Fibroblast of upper back skin (primary cell): Measurements from ENCODE around the gene EIF5A.
"Not testable (repeated sequence)": the region's sequence is repeated elsewhere in the genome, so short reads cannot be mapped to it uniquely, and the experiment has no call there.

ENCODE experiments used
- DNase-seq: peaks from one replicate; pipeline ENCODE4 v3.0.0-alpha.2; 2013

EIF5A gene

DNA sequence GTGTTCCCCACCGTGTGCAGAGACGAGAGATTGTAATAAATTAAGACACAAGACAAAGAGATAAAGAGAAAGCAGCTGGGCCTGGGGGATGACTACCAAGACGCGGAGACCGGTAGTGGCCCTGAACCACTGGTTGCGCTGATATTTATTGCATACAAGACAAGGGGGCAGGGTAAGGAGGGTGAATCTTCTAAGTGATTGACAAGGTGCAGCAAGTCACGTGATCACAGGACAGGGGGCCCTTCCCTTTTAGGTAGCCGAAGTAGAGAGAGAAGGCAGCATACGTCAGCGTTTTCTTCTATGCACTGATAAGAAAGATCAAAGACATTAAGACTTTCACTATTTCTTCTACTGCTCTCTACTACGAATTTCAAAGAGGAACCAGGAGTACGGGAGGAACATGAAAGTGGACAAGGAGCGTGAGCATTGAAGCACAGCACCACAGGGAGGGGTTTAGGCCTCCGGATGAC lies 25.2 kb downstream of the EIF5A start:
- not testable (repeated sequence) for DNase-seq

DNA sequence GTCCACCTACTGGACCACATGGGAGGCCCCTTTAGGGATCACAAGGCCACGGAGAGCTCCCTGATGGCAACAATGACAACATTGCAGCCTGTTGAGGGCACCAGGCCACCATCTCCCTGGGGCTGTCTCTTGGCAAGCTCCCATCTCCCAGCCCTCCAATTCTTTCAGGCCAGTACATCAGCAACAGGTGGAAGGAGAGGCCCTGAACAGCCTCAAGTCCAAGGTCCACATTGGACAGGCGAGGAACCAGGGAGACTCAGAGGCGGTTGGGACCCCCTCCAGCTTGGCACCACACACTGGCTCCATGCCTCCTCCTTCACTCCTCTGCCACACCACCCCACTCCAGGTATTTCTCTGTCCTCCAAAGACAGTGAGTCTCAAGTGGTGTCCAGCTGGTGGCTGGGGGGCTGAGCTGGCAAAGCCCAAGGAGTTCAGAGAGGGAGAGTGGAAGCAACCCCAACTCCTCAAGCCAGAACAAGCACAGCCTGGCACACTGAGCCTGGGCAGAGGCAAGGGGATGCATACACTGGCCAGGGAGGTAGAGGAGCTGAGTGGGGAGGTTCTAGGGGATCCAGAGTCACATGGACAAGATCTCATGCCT lies 27.6 kb downstream of the EIF5A start:
- no peak for DNase-seq

DNA sequence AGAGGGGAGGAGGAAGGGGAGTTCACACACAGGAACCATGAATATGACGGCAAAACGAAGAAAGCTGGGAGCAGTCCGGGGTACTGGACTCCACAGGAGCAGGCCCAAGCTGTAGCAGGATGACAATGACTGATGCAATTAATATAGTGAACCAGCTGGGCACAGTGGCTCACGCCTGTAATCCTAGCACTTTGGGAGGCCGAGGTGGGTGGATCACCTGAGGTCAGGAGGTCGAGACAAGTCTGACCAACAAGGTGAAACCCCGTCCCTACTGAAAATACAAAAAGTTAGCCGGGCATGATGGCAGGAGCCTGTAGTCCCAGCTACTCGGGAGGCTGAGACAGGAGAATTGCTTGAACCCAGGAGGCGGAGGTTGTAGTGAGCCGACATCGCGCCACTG lies 28.3 kb downstream of the EIF5A start:
- not testable (repeated sequence) for DNase-seq

DNA sequence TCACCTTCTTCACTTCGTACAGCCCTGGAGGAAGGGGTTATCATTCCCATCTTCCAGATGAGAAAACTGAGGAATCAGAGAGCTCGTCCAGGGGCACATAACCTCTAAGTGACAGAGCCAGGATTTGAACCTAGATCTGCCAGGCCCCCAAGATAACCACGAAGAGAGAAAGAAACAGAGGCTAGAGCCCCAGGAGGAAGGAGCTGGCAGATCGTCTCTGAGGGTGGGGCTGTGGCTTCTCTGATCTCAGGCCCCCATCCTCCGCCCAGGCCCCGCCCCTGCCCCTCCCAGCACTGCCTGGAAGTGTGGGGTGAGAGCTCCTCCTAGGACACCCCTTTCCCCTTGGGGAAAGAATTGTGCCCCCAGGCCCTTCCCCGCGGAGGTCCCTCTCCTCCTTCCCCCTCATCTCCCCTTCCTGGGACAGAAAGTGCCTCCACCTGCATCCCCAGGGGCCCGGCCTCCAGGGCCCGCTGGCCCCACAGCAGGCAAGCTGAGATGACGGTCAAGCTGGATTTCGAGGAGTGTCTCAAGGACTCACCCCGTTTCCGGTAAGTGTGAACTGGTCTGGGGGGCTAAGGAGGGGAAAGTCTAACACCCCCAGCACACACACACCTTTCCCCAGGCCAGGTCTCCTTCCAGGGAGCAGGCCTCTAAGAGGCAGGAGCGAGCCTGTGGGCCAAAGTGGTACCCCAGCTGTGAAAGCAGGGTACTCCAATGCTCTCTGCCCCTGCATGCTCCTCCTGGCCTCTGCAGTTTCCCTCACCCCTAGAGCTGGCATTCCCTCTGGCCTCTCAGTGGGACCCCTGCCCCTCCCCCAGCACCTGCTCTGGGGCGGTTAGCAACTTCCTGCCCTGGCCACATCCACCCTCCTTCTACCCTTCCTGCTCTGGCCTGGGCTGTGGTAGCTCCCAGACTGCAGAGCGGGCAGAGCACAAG lies 29.1 kb downstream of the EIF5A start, which contains the start of gene ACAP1:
TSS of gene ACAP1 (plus strand) at position 290 of the 936 bp plus-strand sequence. CDS start at position 496, 206 bp downstream.
- DNase-seq: no peak

DNA sequence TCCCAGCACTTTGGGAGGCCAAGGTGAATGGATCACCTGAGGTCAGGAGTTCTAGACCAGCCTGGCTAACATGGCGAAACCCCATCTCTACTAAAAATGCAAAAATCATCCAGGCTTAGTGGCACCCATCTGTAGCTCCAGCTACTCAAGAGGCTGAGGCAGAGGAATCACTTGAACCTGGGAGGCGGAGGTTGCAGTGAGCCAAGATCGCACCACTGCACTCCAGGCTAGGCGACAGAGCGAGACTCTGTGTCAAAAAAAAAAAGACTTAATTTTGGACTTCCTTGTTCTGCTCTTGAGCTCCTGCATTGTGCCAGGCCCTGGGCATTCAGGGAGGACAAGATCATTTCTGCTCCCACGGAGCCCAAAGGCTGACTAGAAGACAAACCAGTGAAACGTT lies 30.2 kb downstream of the EIF5A start:
- DNase-seq: not testable (repeated sequence)

DNA sequence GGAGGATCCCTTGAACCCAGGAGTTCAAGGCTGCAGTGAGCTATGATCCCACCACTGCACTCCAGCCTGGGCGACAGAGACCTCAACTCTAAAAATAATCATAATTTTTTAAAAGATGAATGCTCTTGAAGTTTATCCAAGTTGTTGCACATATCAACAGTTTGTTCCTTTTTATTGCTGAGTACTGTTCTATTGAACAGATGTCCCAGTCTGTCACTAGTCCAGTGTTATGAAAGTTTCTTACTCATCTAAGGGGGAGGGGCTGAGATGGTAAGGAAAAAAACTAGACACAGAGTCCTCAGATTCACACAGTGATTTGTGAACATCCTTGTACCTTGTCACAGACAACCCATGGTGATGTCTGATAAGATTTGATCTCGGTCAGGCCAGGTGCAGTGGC lies 32.8 kb downstream of the EIF5A start:
- DNase-seq: no peak

DNA sequence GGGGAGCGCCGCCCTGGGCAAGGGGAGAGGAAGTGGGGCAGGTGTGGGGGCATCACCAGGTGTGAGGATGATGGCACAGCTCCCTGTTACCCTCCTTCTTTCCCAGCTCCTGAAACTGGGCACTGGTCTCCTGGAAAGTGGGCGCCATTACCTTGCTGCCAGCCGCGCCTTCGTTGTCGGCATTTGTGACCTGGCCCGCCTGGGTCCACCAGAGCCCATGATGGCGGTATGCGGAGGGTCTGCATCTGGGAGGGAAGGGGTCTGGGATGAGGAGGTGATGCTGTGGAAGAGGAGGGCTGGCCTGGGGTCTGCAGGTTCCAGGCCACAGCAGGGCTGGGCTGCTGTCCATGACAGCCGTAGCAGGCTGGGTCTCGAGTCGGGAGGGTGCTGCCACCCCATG lies 34.4 kb downstream of the EIF5A start:
- DNase-seq: no peak

DNA sequence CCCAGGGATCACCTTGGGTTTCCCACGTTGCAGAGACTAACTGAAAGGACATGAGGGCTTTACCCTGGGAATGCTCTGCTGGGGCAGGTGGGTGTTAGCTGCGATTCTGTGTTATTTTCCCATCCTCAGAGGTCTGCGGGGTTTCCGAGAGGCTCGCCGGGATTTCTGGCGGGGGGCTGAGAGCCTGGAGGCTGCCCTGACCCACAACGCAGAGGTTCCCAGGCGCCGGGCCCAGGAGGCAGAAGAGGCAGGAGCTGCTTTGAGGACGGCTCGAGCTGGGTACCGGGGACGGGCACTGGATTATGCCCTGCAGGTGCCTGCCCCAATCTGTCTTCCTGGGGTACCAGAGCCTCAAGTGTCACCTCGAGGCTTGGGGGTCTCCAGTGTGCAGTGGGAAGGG lies 35.8 kb downstream of the EIF5A start:
- DNase-seq: no peak

DNA sequence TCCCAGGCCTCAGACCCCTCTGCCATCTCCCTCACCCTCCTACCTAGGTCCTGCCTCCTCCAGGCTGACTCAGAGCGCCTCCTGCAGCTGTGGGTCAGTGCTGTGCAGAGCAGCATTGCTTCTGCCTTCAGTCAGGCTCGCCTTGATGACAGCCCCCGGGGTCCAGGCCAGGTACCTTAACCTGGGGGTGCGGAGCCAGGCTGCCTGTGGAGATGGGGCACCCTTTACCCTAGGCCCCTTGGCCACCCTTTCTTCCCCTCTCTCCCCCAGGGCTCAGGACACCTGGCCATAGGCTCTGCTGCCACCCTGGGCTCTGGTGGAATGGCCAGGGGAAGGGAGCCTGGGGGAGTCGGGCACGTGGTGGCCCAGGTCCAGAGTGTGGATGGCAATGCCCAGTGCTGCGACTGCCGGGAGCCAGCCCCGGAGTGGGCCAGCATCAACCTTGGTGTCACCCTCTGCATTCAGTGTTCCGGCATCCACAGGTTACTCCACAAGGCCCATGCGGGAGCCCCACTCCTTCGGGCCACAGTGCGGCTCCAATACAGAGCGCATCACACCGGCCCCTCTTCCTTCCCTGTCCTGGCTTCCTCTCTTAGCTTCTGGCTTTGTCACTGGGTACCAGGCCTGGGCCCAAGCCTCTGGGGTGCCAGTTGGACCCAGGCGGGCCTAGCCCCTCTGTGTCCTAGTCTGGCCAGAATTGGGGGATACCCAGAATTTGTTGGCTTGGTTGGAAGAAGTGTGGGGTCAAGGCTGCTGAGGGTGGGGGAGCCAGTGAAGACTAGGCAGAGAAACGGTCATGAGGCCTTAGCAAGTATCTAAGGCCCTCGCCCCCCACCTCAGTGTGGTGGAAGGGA lies 39.6 kb downstream of the EIF5A start:
- no peak for DNase-seq

DNA sequence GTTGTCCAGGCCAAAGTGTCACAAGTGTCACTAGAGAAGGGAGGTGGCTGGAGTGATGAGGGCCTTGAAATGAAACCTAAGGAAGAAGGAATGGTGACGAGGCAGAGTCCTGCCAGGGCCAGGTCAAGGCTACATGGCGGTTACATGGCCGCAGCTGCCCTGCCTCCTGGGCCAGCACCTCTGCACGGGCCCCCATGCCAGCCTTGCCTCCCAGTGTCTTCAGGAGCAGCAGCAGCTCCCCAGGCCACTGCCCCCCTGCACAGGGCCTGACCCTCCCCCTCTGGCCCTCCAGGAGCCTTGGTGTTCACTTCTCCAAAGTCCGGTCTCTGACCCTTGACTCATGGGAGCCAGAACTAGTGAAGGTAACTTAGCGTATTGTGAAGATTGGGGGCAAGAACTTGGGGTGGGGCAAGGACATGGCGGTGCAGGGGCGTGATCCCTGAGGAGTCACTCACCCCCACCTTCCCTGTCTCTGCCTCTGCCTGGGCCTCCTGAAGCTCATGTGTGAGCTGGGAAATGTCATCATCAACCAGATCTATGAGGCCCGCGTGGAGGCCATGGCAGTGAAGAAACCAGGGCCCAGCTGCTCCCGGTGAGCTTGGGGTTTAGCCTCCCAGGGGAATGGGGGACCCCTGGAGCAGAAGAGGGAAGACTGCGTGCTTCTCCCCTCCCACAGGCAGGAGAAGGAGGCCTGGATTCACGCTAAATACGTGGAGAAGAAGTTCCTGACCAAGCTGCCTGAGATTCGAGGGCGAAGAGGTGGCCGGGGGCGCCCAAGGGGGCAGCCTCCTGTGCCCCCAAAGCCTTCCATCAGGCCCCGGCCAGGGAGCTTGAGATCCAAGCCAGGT lies 40.4 kb downstream of the EIF5A start:
- no peak for DNase-seq

DNA sequence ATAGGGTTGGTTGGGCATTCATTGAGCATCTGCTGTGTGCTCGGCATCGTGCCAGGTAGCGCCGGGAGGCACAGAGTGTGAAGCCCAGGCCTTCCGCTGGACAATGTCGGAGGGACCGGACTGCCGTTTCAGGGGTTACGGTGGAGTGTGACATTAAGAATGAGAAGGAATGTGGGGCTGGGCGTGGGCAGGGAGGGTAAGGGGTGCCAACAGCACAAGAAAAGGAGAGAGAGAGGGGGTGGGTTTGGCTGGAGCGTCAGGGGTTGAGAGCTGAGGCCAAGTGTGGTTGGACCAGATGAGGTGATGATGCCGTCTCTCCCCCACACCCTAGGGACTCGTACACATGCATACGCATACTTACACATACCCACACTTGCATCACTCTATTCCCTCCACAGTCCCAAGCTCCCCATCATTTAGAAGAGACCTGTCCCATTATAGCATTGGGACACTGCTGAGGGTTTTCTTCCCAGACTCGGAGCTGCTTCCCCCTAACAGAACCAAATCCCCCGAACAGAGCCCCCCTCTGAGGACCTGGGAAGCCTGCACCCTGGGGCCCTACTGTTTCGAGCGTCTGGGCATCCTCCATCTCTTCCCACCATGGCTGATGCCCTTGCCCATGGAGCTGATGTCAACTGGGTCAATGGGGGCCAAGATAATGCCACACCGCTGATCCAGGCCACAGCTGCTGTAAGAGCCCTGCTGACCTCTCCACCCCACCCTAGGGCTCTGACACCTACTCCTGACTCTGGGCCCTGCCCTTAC lies 41.2 kb downstream of the EIF5A start:
- peak; percentile 72 for DNase-seq

DNA sequence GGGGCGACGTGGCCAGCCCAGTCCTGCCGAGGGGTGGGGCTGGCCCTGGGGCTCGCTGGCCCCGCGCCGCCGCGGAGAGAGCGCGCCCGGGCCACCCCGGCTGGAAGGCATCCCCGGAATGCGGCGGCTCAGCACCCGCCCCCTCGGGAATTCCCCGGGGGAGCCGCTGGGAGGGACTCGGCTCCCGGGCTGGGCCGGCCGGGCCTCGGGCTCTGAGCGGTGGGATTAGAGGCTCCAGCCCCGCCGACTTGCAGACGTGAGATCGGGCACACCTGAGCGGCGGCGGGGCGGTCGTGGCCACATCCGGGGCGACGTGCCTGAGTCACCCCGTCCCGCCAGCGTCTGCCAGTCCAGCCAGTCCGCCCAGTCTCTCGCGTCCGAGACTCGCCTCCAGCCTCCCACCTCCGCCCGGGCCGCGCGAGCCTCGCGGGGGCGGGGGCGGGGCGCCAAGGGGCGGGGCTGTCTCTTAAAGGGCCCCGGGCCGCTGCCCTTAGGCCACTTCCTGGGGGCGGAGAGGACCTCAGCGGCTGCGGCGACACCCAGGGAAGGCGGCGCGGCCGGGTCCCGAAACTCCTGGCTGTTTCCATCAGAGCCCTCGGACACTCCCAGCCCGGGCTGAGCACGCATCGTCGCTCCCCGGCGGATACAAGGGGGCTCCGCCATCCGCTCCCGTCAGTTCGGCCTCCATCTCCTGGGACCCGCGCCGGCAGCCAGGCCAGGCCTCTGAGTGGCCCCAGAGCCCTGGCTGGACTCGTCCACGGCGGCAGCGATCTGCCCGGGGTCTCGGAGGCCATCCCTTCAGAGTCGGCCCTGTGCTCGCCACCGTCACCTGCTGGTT lies 44.5 kb downstream of the EIF5A start, which contains the start of gene KCTD11:
TSS of gene KCTD11 (plus strand) at position 498 of the 838 bp plus-strand sequence.
- DNase-seq: peak; percentile 94

DNA sequence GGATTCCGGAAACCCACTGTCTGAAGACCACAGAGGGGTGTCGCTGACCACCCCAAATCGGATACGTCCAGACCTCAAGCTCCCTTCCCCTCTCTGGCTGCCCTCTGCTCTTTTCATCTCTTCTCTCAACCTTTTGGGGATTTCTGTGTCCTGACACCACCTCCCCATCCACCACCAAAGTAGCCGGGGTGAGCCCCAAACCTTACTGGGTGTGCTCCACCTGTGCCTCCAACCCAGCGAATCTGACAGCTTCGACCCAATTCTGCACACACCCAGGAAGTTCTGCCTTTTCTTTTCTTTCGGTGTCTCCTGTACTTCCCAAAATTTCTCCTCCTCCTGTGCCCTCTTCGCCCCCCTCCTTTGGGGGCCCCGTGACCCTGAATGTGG lies 45.1 kb downstream of the EIF5A start:
- DNase-seq: no peak

DNA sequence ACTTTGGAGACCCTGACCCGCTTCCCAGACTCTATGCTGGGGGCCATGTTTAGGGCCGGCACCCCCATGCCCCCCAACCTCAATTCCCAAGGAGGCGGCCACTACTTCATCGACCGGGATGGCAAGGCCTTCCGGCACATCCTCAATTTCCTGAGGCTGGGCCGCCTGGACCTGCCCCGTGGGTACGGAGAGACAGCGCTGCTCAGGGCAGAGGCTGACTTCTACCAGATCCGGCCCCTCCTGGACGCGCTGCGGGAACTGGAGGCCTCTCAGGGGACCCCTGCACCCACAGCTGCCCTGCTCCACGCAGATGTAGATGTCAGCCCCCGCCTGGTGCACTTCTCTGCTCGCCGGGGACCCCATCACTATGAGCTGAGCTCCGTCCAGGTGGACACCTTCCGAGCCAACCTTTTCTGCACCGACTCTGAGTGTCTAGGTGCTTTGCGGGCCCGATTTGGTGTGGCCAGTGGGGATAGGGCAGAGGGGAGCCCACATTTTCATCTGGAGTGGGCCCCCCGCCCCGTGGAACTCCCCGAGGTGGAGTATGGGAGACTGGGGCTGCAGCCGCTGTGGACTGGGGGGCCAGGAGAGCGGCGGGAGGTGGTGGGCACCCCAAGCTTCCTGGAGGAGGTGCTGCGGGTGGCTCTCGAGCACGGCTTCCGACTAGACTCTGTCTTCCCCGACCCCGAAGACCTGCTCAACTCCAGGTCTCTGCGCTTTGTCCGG lies 45.6 kb downstream of the EIF5A start:
- no peak for DNase-seq

DNA sequence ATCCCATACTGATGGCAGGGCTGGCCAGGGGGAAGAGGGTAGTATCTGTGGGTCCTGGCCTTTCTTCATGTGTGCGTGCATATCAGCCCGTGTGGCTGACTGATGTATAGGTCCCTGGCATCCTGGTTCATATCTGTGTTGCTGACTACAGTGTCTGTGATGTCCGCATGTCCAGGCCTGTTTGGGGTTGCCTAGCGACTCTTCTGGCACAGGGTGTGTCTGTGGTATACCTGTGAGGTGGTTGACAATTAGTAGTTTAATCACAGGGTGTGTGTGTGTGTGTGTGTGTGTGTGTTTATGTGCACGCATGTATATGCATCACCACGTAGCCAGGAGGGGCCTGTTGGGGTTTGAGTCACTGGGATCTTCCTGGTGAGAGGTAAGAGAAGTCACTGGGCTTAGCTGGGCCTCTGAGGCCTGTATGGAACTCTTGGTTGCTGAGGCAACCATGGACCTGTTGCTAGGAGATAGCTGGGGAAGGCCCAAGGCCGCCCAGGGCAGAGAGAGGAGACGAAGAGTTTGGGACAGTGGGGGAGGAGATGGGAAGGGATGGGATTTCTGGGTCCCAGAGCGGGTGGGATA lies 46.9 kb downstream of the EIF5A start:
- peak; percentile 49 for DNase-seq

DNA sequence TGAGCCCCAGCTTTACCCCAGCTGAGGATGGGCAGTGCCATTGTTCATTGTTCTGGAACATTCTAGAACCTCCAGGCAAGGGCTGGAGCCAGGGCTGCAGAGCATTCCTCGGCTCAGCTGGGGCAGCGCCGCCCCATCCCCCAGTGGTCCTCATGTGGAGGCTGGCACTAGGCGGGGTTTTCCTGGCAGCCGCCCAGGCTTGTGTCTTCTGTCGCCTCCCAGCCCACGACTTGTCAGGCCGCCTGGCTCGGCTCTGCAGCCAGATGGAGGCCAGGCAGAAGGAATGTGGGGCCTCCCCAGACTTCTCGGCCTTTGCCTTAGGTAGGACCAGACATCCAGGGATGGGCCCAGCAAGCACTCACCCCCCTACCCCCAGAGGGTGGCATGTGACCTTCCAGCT lies 47.6 kb downstream of the EIF5A start, which contains the start of gene TMEM95:
TSS of gene TMEM95 (plus strand) at position 104 of the 400 bp plus-strand sequence. CDS start at position 153, 49 bp downstream.
- DNase-seq: peak; percentile 18

DNA sequence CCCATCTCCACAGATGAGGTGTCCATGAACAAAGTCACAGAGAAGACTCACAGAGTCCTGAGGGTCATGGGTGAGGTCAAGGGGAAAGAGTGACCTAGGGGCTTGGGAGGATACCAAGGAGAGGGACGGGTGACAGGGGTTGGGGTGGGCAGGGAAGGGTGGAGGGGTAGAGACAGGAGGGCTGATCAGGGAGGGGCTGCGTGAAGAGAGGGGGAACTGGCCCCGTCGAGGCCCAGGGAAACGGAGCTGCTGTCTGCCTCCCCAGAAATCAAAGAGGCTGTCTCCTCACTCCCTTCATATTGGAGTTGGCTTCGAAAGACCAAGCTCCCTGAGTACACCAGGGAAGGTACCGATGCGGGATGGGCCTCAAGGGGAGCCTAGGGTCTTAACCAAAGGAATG lies 48.1 kb downstream of the EIF5A start:
- DNase-seq: no peak

DNA sequence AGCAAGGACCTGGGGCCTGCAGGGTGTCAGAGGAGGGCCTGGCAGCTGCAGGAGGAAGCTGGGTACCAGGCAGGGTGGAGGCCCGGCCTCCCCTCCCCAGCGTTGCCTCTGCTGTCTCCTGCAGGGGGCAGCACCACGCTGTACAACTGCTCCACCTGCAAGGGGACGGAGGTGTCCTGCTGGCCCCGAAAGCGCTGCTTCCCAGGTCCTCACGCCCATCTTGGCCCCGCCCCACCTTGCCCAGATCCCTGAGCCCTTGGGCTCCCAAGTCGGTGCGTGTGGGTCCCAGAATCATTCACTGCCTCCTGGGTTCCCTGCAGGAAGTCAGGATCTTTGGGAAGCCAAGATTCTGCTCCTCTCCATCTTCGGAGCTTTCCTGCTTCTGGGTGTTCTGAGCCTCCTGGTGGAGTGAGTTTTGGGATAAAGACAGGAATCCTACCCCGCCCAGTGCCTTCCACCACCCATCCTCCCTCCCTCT lies 48.7 kb downstream of the EIF5A start:
- DNase-seq: peak; percentile 50

DNA sequence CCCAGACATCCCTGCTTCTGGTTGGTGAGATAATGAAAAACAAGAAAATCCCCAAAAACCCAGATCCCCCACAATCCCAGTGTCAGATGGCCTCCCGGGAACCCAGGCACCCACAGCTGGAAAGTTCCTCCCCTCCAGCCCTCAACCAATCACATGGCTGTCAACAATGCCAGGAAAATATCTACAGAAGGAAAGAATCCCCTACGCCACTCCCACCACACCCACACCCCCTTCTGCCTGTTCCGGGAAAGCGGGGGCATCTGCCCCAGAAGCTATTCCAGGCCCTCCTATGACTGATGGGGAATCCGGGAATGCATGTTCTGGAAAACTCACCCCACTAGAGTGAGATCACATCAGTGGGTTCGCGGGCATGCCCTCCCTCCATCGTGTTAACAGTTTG lies 49.3 kb downstream of the EIF5A start:
- DNase-seq: no peak
